Ovary (tissue), 3 donors: ENCODE results near the gene F10.
"Not testable (repeated sequence)": the region's sequence is repeated elsewhere in the genome, so short reads cannot be mapped to it uniquely, and the experiment has no call there.

Experiments used
- CTCF ChIP-seq, 3 donors: fragments of 450-650 bp in 2 of 3; fragments of 200-600 bp in 1 of 3; IDR thresholded peaks; one replicate each; pipeline versions ENCODE4 v1.5.1 to v1.8.0; 2016 to 2022; ENCODE audit warnings: antibody characterized with exemption in 3 of 3, mild to moderate bottlenecking in 1 of 3
- EP300 ChIP-seq: sonication (generic); formaldehyde crosslinking; IDR thresholded peaks from one replicate; pipeline ENCODE4 v1.6.1; 2017; ENCODE audit warnings: antibody characterized with exemption
- POLR2A ChIP-seq: fragments of 450-650 bp; IDR thresholded peaks from one replicate; pipeline ENCODE4 v1.6.1; 2017; ENCODE audit warnings: antibody characterized with exemption, mild to moderate bottlenecking, moderate library complexity
- donor health status: DM: no; HTN: no; CAD: no.

DNA sequence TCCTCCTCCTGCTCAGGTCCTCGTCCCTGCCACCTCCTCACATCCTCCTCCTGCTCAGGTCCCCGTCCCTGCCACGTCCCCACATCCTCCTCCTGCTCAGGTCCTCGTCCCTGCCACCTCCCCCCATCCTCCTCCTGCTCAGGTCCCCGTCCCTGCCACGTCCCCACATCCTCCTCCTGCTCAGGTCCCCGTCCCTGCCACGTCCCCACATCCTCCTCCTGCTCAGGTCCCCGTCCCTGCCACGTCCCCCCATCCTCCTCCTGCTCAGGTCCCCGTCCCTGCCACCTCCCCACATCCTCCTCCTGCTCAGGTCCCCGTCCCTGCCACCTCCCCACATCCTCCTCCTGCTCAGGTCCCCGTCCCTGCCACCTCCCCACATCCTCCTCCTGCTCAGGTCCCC is 39.4 kb downstream of the F10 start:
- not testable (repeated sequence) for TF ChIP-seq CTCF (IDR thresholded peaks at IDR 0.05); EP300; POLR2A
